Measurements from ENCODE around the gene LPP.

The LPP gene

DNA sequence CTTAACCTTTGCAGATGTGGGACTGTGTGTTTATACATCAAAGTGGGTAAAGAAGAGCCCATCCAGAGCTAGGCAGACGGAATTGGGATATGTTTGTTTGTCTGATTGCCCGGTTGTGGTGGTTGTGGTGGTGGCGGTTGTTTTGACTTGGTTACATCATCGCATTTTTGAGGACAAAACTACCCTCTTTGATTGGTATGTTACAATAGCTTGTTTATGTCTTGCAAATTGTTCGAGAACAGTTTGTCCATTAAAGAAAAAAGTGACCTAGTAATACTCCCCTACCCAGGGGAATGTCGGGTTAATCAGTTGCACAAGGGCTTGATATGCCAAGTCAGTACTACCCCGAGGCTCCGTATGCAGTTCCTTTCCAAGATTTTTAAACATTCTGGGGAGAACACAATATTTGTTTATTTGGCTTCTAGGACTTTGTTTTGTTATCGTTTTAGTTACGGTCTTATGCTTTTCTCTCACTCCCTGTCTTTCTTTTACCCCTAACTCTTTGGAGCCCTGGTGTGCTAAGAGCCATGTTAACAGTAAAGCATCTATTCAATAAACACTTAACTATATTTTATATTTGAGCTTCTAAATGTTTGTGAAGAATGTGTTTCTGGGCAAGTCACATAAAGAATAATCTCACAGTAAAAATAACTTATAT, 315.4 kb downstream of the LPP start:
- TF ChIP-seq, protein P1, sequence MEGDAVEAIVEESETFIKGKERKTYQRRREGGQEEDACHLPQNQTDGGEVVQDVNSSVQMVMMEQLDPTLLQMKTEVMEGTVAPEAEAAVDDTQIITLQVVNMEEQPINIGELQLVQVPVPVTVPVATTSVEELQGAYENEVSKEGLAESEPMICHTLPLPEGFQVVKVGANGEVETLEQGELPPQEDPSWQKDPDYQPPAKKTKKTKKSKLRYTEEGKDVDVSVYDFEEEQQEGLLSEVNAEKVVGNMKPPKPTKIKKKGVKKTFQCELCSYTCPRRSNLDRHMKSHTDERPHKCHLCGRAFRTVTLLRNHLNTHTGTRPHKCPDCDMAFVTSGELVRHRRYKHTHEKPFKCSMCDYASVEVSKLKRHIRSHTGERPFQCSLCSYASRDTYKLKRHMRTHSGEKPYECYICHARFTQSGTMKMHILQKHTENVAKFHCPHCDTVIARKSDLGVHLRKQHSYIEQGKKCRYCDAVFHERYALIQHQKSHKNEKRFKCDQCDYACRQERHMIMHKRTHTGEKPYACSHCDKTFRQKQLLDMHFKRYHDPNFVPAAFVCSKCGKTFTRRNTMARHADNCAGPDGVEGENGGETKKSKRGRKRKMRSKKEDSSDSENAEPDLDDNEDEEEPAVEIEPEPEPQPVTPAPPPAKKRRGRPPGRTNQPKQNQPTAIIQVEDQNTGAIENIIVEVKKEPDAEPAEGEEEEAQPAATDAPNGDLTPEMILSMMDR (IDR thresholded peaks at IDR 0.05; ENCODE audit: low read length): no peak
- TF ChIP-seq EZH2 (optimal IDR thresholded peaks at IDR 0.05; ENCODE audit: low read depth, low read length) (no peak), EZH2phosphoT487 (IDR thresholded peaks at IDR 0.05; ENCODE audit: low read length) (no peak)
- no peaks in the 10 kb centered on the region for H3K79me2 ChIP-seq (ENCODE audit: low read length)
- H3K9me2 ChIP-seq (replicated peaks; ENCODE audit: insufficient read depth, low read length): no peaks in the 10 kb centered on the region
- H3K36me3 ChIP-seq (replicated peaks; ENCODE audit: insufficient read depth, low read length): no peaks in the 10 kb centered on the region
- H3K27me3 ChIP-seq (replicated peaks; ENCODE audit: insufficient read depth, low read length): no peaks in the 10 kb centered on the region
- H3K27ac ChIP-seq (ENCODE audit: low read length): no peak overlapping the region
- no peak overlapping the region for H3K4me2 ChIP-seq (ENCODE audit: low read depth, low read length)
- H3K9ac ChIP-seq (ENCODE audit: low read length): no peak overlapping the region
- no peak overlapping the region for H3K4me3 ChIP-seq (ENCODE audit: low read length)
- H3K9me3 ChIP-seq (replicated peaks; ENCODE audit: insufficient read depth, low read length): no peaks in the 10 kb centered on the region
- H3K4me1 ChIP-seq (ENCODE audit: low read length): no peaks in the 10 kb centered on the region
- no peaks in the 10 kb centered on the region for H4K20me1 ChIP-seq (ENCODE audit: insufficient read depth, low read length)
- no peaks in the 10 kb centered on the region for H3F3A ChIP-seq (ENCODE audit: insufficient read depth, low read length)
- DNase-seq: no peak
- H2AFZ ChIP-seq (ENCODE audit: low read length): no peak overlapping the region

GRCh38 chr3:188470508-188471130, 316.7 kb downstream of the LPP start:
- H3K4me2 ChIP-seq (ENCODE audit: low read depth, low read length): no peak overlapping the region
- H3K36me3 ChIP-seq (replicated peaks; ENCODE audit: insufficient read depth, low read length): no peaks in the 10 kb centered on the region
- H3K9me2 ChIP-seq (replicated peaks; ENCODE audit: insufficient read depth, low read length): no peaks in the 10 kb centered on the region
- no peaks in the 10 kb centered on the region for H3K4me1 ChIP-seq (ENCODE audit: low read length)
- no peak overlapping the region for H3K9ac ChIP-seq (ENCODE audit: low read length)
- H3K79me2 ChIP-seq (ENCODE audit: low read length): no peaks in the 10 kb centered on the region
- no peak for DNase-seq
- H3K27ac ChIP-seq (ENCODE audit: low read length): no peak overlapping the region
- TF ChIP-seq, protein P1 (IDR thresholded peaks at IDR 0.05; ENCODE audit: low read length): no peak
- no peak for TF ChIP-seq EZH2 (optimal IDR thresholded peaks at IDR 0.05; ENCODE audit: low read depth, low read length)
- no peak for TF ChIP-seq EZH2phosphoT487 (IDR thresholded peaks at IDR 0.05; ENCODE audit: low read length)
- H3F3A ChIP-seq (ENCODE audit: insufficient read depth, low read length): no peaks in the 10 kb centered on the region
- no peak overlapping the region for H3K4me3 ChIP-seq (ENCODE audit: low read length)
- no peak overlapping the region for H2AFZ ChIP-seq (ENCODE audit: low read length)
- H3K9me3 ChIP-seq (replicated peaks; ENCODE audit: insufficient read depth, low read length): no peaks in the 10 kb centered on the region
- no peaks in the 10 kb centered on the region for H4K20me1 ChIP-seq (ENCODE audit: insufficient read depth, low read length)
- H3K27me3 ChIP-seq (replicated peaks; ENCODE audit: insufficient read depth, low read length): no peaks in the 10 kb centered on the region

GRCh38 chr3:188471723-188472122, 317.8 kb downstream of the LPP start:
- Histone ChIP-seq H3K9ac (ENCODE audit: low read length) (no peak overlapping the region), H3K4me2 (ENCODE audit: low read depth, low read length) (no peak overlapping the region), H3F3A (ENCODE audit: insufficient read depth, low read length) (no peaks in the 10 kb centered on the region), H3K9me2 (replicated peaks; ENCODE audit: insufficient read depth, low read length) (no peaks in the 10 kb centered on the region), H3K27me3 (replicated peaks; ENCODE audit: insufficient read depth, low read length) (no peaks in the 10 kb centered on the region), H4K20me1 (ENCODE audit: insufficient read depth, low read length) (no peaks in the 10 kb centered on the region), H2AFZ (ENCODE audit: low read length) (no peak overlapping the region), H3K79me2 (ENCODE audit: low read length) (no peaks in the 10 kb centered on the region), H3K36me3 (replicated peaks; ENCODE audit: insufficient read depth, low read length) (no peaks in the 10 kb centered on the region), H3K4me1 (ENCODE audit: low read length) (no peaks in the 10 kb centered on the region), H3K4me3 (ENCODE audit: low read length) (no peak overlapping the region), H3K27ac (ENCODE audit: low read length) (no peak overlapping the region), H3K9me3 (replicated peaks; ENCODE audit: insufficient read depth, low read length) (no peaks in the 10 kb centered on the region)
- DNase-seq: no peak
- TF ChIP-seq, protein P1 (IDR thresholded peaks at IDR 0.05; ENCODE audit: low read length): no peak
- no peak for TF ChIP-seq EZH2phosphoT487 (IDR thresholded peaks at IDR 0.05; ENCODE audit: low read length)
- no peak for TF ChIP-seq EZH2 (optimal IDR thresholded peaks at IDR 0.05; ENCODE audit: low read depth, low read length)

Data from MM.1S (cell line).